ENCODE measurements around the gene RPA3. TPM values are rescaled to one million over a fixed set of nuclear protein-coding genes. Genes with fewer than 3 reads are reported as not detected.
"Not testable (repeated sequence)": the region's sequence is repeated elsewhere in the genome, so short reads cannot be mapped to it uniquely, and the experiment has no call there.

The RPA3 gene
- polyA plus RNA-seq, 1 experiment: 9.2 TPM

DNA sequence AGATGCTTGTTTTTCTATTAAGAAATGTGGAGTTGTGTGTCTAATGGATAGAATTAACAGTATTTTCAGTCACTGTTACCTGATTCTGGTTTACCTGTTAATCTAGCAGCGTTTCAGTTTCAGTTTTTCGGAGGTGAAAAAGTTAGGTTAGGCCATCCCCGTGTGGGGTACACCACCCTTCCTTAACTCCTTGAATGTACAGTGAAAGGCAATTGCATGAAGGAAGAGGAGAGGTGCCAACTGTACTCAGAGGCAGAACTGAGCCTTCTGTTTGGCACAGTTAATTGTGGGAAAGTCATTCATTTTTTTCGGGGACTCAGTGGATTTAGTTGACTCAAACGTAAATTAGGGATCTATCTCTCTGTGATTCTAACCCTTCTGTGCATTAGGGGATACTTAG, 35.5 kb downstream of the RPA3 start:
- CTCF ChIA-PET: interaction anchor here (0.8 to 3.6 kb wide), 3 partner anchors 47 to 407 kb away, joined by 3 to 45 read pairs (median 3); no protein-coding TSS in a partner anchor
- no peaks in the 10 kb centered on the region for H3K27me3 ChIP-seq (ENCODE audit: control insufficient read depth, insufficient read depth, low read length)
- DNase-seq (ENCODE audit: low read depth): no peak
- TF ChIP-seq, protein P1, sequence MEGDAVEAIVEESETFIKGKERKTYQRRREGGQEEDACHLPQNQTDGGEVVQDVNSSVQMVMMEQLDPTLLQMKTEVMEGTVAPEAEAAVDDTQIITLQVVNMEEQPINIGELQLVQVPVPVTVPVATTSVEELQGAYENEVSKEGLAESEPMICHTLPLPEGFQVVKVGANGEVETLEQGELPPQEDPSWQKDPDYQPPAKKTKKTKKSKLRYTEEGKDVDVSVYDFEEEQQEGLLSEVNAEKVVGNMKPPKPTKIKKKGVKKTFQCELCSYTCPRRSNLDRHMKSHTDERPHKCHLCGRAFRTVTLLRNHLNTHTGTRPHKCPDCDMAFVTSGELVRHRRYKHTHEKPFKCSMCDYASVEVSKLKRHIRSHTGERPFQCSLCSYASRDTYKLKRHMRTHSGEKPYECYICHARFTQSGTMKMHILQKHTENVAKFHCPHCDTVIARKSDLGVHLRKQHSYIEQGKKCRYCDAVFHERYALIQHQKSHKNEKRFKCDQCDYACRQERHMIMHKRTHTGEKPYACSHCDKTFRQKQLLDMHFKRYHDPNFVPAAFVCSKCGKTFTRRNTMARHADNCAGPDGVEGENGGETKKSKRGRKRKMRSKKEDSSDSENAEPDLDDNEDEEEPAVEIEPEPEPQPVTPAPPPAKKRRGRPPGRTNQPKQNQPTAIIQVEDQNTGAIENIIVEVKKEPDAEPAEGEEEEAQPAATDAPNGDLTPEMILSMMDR (IDR thresholded peaks at IDR 0.05; ENCODE audit: insufficient read depth, low read depth, low read length): no peak
- H3K4me3 ChIP-seq (ENCODE audit: low read depth, low read length): no peak overlapping the region
- H3K36me3 ChIP-seq (ENCODE audit: control insufficient read depth, insufficient read depth, low read length): no peaks in the 10 kb centered on the region
- POLR2A ChIA-PET: no interaction called here

DNA sequence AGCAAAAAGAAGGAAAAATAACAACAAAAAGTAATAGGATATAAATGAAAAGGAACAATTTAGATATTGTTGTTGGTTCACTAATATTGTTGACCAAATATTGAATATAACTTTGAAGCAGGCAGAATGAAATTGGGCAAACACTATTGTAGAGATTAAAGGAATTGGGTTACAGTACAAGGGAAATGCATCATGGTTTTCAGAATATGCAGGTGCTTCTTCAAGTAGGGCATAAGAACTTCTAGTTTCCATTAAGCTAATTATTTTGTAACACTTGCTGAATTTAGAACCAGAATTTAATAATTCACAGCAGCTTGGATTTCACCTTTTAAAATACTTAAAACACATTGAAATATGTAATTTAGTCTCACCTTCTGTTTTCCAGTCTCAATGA, 36.5 kb downstream of the RPA3 start:
- no peaks in the 10 kb centered on the region for H3K27me3 ChIP-seq (ENCODE audit: control insufficient read depth, insufficient read depth, low read length)
- H3K4me3 ChIP-seq (ENCODE audit: low read depth, low read length): no peak overlapping the region
- no peak for DNase-seq (ENCODE audit: low read depth)
- POLR2A ChIA-PET: no interaction called here
- H3K36me3 ChIP-seq (ENCODE audit: control insufficient read depth, insufficient read depth, low read length): no peaks in the 10 kb centered on the region
- CTCF ChIA-PET: interaction anchor here (0.6 to 3.6 kb wide), 14 partner anchors 10 to 532 kb away, joined by 3 to 45 read pairs (median 4); no protein-coding TSS in a partner anchor
- TF ChIP-seq, protein P1 (IDR thresholded peaks at IDR 0.05; ENCODE audit: insufficient read depth, low read depth, low read length): no peak

DNA sequence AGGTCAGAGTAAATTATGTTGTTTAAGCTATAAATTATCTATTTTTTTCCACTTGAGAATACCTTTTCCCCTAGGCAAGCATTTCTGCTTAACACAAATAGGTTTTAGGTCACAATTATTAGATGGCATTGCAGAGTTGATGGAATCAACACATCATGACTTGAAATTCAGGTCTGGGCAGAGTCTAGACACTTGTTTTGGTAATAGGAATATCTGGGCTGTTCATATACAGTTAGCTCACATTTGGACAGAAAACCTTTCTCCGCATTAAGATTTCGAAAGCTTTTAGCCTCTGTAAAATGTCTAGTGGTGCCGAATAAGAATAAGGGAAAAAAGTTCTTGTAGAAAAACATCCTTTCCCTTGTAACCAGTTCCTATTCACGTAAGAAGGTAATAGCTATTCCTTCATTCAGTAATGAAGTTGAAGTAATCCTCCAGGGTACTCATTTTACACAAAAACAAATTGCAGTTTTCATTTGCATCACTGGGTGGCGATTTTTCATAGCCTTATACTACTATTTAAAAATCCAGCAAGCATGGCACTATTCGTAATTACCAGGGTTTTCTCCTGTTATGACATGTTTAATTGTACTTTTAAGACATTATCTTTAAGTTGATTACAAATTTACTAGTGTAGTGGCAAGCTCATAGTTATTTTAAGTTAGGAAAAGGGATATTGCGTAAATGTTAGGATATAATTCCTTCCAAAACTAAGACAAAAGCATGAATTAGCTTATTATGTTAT, 37.0 kb downstream of the RPA3 start:
- peak; percentile 12 for DNase-seq (ENCODE audit: low read depth)
- TF ChIP-seq, protein P1 (IDR thresholded peaks at IDR 0.05; ENCODE audit: insufficient read depth, low read depth, low read length): peak; percentile 60
- CTCF ChIA-PET: interaction anchor here (0.6 to 3.6 kb wide), 23 partner anchors 9 to 536 kb away, joined by 3 to 45 read pairs (median 3); no protein-coding TSS in a partner anchor
- POLR2A ChIA-PET: no interaction called here
- Histone ChIP-seq H3K27me3 (ENCODE audit: control insufficient read depth, insufficient read depth, low read length) (no peaks in the 10 kb centered on the region), H3K4me3 (ENCODE audit: low read depth, low read length) (no peak overlapping the region), H3K36me3 (ENCODE audit: control insufficient read depth, insufficient read depth, low read length) (no peaks in the 10 kb centered on the region)

DNA sequence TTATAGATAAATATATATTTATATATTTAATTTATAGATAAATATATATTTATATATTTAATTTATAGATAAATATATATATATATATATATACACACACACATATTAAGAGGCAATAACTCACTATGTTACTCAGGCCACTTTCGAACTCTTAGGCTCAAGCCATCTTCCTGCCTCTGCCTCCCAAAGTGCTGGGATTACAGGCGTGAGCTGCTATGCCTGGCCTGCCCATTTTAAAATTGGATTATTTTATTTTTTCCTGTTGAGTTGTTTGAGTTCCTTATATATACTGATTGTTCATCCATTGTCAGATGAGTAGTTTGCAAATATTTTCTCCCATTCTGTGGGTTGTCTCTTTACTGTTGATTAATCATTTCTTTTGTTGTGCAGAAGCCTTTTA, 38.8 kb downstream of the RPA3 start:
- H3K36me3 ChIP-seq (ENCODE audit: control insufficient read depth, insufficient read depth, low read length); DNase-seq (ENCODE audit: low read depth); H3K4me3 ChIP-seq (ENCODE audit: low read depth, low read length); H3K27me3 ChIP-seq (ENCODE audit: control insufficient read depth, insufficient read depth, low read length); POLR2A ChIA-PET: not testable (repeated sequence)
- CTCF ChIA-PET: interaction anchor here (2.4 to 3.6 kb wide), 2 partner anchors 80 to 510 kb away, joined by 9 to 45 read pairs; no protein-coding TSS in a partner anchor

DNA sequence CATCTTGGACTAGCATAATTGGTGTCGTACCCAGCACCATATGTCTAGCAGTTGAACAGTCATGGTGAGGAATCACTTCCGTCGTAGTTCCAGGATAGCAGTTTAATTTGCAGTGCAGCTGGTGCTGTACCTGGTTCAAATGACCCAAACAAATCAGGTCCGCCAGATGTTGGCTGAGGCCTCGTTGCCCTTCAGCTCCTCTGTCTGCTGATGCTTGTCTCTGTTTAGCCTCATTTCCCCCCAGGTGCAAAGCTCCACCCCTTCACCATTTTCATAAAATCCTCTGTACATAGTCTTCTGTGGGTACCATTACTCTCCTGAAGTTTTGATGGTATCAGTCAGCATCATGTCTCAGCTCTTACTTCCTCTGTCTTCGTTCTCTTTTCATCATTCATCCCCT, 42.7 kb downstream of the RPA3 start:
- no peak overlapping the region for H3K4me3 ChIP-seq (ENCODE audit: low read depth, low read length)
- ChIA-PET POLR2A (no interaction called here), CTCF (interaction anchor here (0.8 kb wide), 1 partner anchor 542 kb away, joined by 3 read pairs; no protein-coding TSS in a partner anchor)
- H3K36me3 ChIP-seq (ENCODE audit: control insufficient read depth, insufficient read depth, low read length): peaks cover 2% of the 10 kb centered on the region; the same call in 1 of the 2 replicates
- TF ChIP-seq, protein P1 (IDR thresholded peaks at IDR 0.05; ENCODE audit: insufficient read depth, low read depth, low read length): no peak
- DNase-seq (ENCODE audit: low read depth): no peak
- no peaks in the 10 kb centered on the region for H3K27me3 ChIP-seq (ENCODE audit: control insufficient read depth, insufficient read depth, low read length)

All from BJ (cell line).